ENCODE results near the gene KCNJ16. TPM values are rescaled to one million over a fixed set of nuclear protein-coding genes. Genes with fewer than 3 reads are reported as not detected.

Gene KCNJ16
- total RNA-seq, 1 experiment from 2014 or later: not detected

- Histone ChIP-seq H3F3A (ENCODE audit: low read length, unreplicated experiment) (no peaks in the 10 kb centered on the region), H4K20me1 (ENCODE audit: low read length) (no peaks in the 10 kb centered on the region), H3K9ac (ENCODE audit: low read length) (no peak overlapping the region), H2AFZ (ENCODE audit: low read length) (no peak overlapping the region), H3K27ac (ENCODE audit: low read length) (no peak overlapping the region), H3K9me3 (ENCODE audit: low read length) (no peaks in the 10 kb centered on the region), H3K4me1 (ENCODE audit: insufficient read depth, low read length) (no peaks in the 10 kb centered on the region), H3K9me2 (replicated peaks; ENCODE audit: low read length) (no peaks in the 10 kb centered on the region), H3K79me2 (ENCODE audit: low read length) (no peaks in the 10 kb centered on the region), H3K36me3 (ENCODE audit: low read depth, low read length) (no peaks in the 10 kb centered on the region), H3K4me2 (ENCODE audit: low read length) (no peak overlapping the region), H3K27me3 (ENCODE audit: low read length) (no peaks in the 10 kb centered on the region), H3K4me3 (ENCODE audit: low read length) (no peak overlapping the region)
- ATAC-seq (no peak), DNase-seq (no peak)
- ChIA-PET POLR2A (ENCODE audit: unreplicated experiment) (no interaction called here), CTCF (no interaction called here)
- intact Hi-C loops (cut with micrococcal nuclease): no loop called here
- no peak for TF ChIP-seq CTCF (conservative IDR thresholded peaks at IDR 0.05; ENCODE audit: low read depth, low read length)
- no peak for TF ChIP-seq EZH2 (IDR thresholded peaks at IDR 0.05; ENCODE audit: low read length, unreplicated experiment)
- TF ChIP-seq EZH2phosphoT487 (IDR thresholded peaks at IDR 0.05; ENCODE audit: borderline replicate concordance, low read length): no peak
- BruUV-seq (replicated peaks): no TSS peak
Measured at GRCh38 chr17:70050931-70051330, 24.1 kb upstream of the KCNJ16 start.

DNA sequence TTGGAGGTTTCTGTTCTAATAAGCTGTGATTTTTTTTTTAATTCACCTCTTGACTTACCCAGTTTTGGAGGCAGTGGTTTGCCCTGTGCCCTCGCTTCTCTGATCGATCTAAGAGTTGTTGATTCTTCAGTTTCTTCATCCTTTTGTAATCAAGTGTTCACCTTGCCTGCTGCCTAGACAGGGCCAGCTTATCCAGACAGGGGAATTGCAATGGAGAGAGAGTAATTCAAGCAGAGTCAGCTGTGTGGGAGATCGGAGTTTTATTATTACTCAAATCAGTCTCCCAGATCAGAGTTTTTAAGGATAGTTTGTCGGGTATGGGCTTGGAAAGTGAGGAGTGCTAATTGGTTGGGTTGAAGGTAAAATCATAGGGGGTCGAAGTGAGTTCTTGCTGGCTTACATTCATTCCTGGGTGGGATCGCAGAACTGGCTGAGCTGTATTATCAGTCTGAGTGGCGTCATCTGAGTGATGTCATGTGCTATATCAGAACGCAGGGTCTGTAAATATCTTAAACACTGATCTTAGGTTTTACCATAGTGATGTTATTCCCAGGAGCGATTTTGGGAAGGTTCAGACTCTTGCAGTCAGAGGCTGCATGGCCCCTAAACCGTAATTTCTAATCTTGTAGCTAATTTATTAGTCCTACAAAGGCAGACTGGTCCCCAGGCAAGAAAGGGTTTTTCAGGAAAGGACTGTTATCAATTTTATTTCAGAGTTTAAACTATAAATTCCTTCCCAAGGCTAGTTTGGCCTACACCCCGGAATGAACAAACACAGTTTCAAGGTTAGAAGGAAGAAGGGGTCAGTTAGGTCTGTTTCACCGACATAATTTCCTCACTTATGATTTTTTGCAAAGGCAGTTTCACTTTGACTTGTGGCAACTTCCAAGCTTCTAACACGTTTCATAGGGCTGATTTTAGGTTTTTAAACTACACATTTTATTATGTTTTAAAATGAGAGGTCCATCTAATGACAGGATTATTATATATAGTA, 21.5 kb upstream of the KCNJ16 start:
- H3K27me3 ChIP-seq (ENCODE audit: low read length): no peaks in the 10 kb centered on the region
- no peaks in the 10 kb centered on the region for H3K9me2 ChIP-seq (replicated peaks; ENCODE audit: low read length)
- H4K20me1 ChIP-seq (ENCODE audit: low read length): no peaks in the 10 kb centered on the region
- H3K36me3 ChIP-seq (ENCODE audit: low read depth, low read length): no peaks in the 10 kb centered on the region
- DNase-seq (no peak), ATAC-seq (no peak)
- no peak overlapping the region for H3K4me2 ChIP-seq (ENCODE audit: low read length)
- H3K4me3 ChIP-seq (ENCODE audit: low read length): no peak overlapping the region
- H3K4me1 ChIP-seq (ENCODE audit: insufficient read depth, low read length): no peaks in the 10 kb centered on the region
- BruUV-seq (replicated peaks): no TSS peak
- ChIA-PET CTCF (no interaction called here), POLR2A (ENCODE audit: unreplicated experiment) (no interaction called here)
- H3K9me3 ChIP-seq (ENCODE audit: low read length): no peaks in the 10 kb centered on the region
- 0 out of 2 replicates have a peak overlapping the region, but pooled peaks have one; percentile 24 for H2AFZ ChIP-seq (ENCODE audit: low read length)
- no peak overlapping the region for H3K9ac ChIP-seq (ENCODE audit: low read length)
- intact Hi-C loops (cut with micrococcal nuclease): no loop called here
- H3F3A ChIP-seq (ENCODE audit: low read length, unreplicated experiment): no peaks in the 10 kb centered on the region
- no peaks in the 10 kb centered on the region for H3K79me2 ChIP-seq (ENCODE audit: low read length)
- TF ChIP-seq CTCF (conservative IDR thresholded peaks at IDR 0.05; ENCODE audit: low read depth, low read length) (no peak), EZH2 (IDR thresholded peaks at IDR 0.05; ENCODE audit: low read length, unreplicated experiment) (no peak), EZH2phosphoT487 (IDR thresholded peaks at IDR 0.05; ENCODE audit: borderline replicate concordance, low read length) (no peak)
- H3K27ac ChIP-seq (ENCODE audit: low read length): no peak overlapping the region

- ChIA-PET CTCF (no interaction called here), POLR2A (ENCODE audit: unreplicated experiment) (no interaction called here)
- ATAC-seq (no peak), DNase-seq (no peak)
- H2AFZ ChIP-seq (ENCODE audit: low read length): no peak overlapping the region
- no peaks in the 10 kb centered on the region for H4K20me1 ChIP-seq (ENCODE audit: low read length)
- H3K4me3 ChIP-seq (ENCODE audit: low read length): no peak overlapping the region
- H3K9ac ChIP-seq (ENCODE audit: low read length): no peak overlapping the region
- H3K27ac ChIP-seq (ENCODE audit: low read length): no peak overlapping the region
- H3K9me3 ChIP-seq (ENCODE audit: low read length): no peaks in the 10 kb centered on the region
- H3K4me1 ChIP-seq (ENCODE audit: insufficient read depth, low read length): no peaks in the 10 kb centered on the region
- H3F3A ChIP-seq (ENCODE audit: low read length, unreplicated experiment): no peaks in the 10 kb centered on the region
- no peaks in the 10 kb centered on the region for H3K9me2 ChIP-seq (replicated peaks; ENCODE audit: low read length)
- BruUV-seq (replicated peaks): no TSS peak
- TF ChIP-seq CTCF (conservative IDR thresholded peaks at IDR 0.05; ENCODE audit: low read depth, low read length) (no peak), EZH2 (IDR thresholded peaks at IDR 0.05; ENCODE audit: low read length, unreplicated experiment) (no peak), EZH2phosphoT487 (IDR thresholded peaks at IDR 0.05; ENCODE audit: borderline replicate concordance, low read length) (no peak)
- no peaks in the 10 kb centered on the region for H3K27me3 ChIP-seq (ENCODE audit: low read length)
- no peaks in the 10 kb centered on the region for H3K36me3 ChIP-seq (ENCODE audit: low read depth, low read length)
- no peaks in the 10 kb centered on the region for H3K79me2 ChIP-seq (ENCODE audit: low read length)
- no peak overlapping the region for H3K4me2 ChIP-seq (ENCODE audit: low read length)
- intact Hi-C loops (cut with micrococcal nuclease): no loop called here
Measured at GRCh38 chr17:70055000-70055399, 20.0 kb upstream of the KCNJ16 start.
